GM12801 (cell line): ENCODE results near the gene P2RX3.

Experiments
- TF ChIP-seq, protein P1 (sequence below): IDR thresholded peaks from one replicate; pipeline ENCODE4 v1.5.1; 2011; ENCODE audit warnings: control low read depth; ENCODE audit not compliant: insufficient read length; ENCODE audit errors: extremely low read depth

P2RX3 gene

GRCh38 chr11:57311109-57311936 lies 26.8 kb upstream of the P2RX3 start:
- TF ChIP-seq, protein P1, sequence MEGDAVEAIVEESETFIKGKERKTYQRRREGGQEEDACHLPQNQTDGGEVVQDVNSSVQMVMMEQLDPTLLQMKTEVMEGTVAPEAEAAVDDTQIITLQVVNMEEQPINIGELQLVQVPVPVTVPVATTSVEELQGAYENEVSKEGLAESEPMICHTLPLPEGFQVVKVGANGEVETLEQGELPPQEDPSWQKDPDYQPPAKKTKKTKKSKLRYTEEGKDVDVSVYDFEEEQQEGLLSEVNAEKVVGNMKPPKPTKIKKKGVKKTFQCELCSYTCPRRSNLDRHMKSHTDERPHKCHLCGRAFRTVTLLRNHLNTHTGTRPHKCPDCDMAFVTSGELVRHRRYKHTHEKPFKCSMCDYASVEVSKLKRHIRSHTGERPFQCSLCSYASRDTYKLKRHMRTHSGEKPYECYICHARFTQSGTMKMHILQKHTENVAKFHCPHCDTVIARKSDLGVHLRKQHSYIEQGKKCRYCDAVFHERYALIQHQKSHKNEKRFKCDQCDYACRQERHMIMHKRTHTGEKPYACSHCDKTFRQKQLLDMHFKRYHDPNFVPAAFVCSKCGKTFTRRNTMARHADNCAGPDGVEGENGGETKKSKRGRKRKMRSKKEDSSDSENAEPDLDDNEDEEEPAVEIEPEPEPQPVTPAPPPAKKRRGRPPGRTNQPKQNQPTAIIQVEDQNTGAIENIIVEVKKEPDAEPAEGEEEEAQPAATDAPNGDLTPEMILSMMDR = no peak

GRCh38 chr11:57312511-57313021 lies 25.6 kb upstream of the P2RX3 start:
- TF ChIP-seq, protein P1 = no peak

GRCh38 chr11:57313071-57313787 lies 24.9 kb upstream of the P2RX3 start:
- TF ChIP-seq, protein P1 = no peak

- TF ChIP-seq, protein P1 = no peak
Measured at GRCh38 chr11:57313788-57314135, 24.4 kb upstream of the P2RX3 start.

- TF ChIP-seq, protein P1 = no peak
Measured at GRCh38 chr11:57314221-57314973, 23.8 kb upstream of the P2RX3 start.

- TF ChIP-seq, protein P1 = no peak
Measured at GRCh38 chr11:57315491-57315890, 22.7 kb upstream of the P2RX3 start.

DNA sequence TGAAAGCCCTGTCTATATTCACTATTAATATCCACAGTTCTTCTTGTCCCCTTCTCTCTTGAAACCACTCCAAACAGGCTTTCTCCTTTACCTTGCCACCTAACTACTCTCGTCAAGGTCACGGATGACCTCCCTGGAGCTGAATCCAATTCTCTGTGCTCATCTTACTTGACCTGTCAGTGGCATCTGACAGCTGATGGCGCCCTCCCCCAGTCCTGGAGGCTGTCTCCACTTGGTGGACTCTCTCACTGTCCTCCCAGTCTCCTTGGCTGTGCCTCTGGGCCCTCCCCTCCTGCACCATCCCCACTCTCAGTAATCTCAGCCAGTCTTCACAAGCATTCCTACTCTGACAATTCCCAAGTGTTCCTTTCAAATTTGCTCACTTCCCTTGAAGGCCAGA lies 22.1 kb upstream of the P2RX3 start:
- TF ChIP-seq, protein P1 = no peak
